HG03135 (cell line): ENCODE data around the gene GANC.

Experiments
- ATAC-seq: cut with Tn5 transposase; IDR thresholded peaks from one replicate; pipeline ENCODE4 v1.9.1; 2021; ENCODE audit warnings: mild to moderate bottlenecking, moderate library complexity; ENCODE audit not compliant: unreplicated experiment

GANC gene

GRCh38 chr15:42338500-42338899 lies 65.5 kb downstream of the GANC start:
- no peak for ATAC-seq

DNA sequence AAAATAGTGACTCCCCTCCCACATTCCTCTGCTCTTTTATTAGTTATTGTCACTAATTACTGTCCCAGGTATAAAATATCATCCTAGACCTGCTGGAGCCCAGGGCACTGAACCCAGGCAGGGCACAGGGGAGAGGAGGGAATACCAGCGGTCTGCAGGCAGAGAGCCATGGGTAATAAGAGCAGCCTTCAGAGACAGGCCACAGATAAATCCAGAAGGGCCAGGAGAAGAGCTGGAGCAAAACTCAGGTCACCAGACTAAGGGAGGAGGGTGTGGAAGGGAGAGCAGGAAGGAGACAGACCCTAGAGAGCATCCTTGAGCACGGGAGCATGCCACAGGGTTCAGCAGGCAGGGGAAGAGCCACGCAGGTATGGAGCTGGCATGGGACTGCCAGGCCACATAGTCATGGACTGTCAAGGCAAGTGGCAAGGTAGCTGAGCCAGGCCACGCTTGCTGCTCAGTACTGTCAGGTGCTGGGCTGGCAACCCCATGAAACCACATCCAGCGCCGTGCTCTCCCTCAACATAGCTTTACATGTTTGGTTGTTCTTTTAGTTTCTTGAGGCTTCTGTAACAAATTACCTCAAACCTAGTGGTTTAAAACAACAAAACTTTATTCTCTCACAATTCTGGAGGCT lies 70.7 kb downstream of the GANC start:
- no peak for ATAC-seq

DNA sequence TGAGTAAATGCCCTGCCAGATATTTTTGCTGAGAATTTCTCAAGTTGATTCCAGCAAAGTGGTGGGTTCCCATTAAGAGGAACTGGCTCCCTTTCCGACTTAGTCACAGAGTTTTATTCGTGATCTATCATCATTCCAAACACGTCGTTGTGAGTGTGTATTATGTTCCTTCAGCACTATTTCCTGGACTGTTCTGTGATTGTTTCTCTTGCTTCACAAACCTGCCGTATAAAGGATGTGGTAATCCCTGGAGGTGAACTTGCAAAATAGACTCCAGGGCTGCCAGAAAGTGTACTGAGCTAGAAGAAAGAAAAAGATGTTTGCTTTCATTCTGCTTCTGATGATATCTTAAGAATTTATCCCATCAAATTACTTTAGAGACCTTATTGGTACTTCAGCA lies 71.8 kb downstream of the GANC start:
- ATAC-seq = no peak

DNA sequence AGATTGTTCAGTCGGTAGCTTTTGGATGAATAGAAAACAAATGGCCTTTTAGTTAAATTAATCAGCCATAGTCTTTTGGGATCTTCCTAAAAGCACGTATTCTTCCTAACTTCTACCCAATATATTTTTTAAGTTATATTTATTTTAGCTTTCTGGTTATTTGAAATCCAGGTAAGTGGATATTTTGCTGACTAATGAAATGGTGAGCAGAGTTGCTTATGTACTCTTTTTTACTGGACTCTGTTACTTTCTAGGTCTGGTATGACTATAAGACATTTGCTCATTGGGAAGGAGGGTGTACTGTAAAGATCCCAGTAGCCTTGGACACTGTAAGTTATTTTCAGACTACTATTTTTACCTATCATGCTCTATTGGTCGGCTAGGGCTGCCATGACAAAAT lies 72.5 kb downstream of the GANC start:
- ATAC-seq = no peak

- ATAC-seq = no peak
Measured at GRCh38 chr15:42348083-42348482, 75.1 kb downstream of the GANC start.

DNA sequence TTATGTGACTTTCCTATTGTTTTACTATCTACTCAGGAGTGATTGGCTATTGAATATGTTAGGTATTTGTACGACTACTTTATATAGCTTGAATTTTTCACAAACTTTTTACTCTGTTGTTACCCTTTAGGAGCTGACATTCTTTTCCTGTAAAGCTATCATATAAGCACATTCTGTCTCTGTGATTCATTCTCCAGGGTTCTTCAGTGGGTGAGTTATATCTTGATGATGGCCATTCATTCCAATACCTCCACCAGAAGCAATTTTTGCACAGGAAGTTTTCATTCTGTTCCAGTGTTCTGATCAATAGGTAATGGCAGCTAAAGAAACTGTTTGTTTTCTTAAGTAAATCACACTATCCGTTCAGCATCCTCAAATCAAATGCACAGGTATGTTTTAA lies 76.2 kb downstream of the GANC start:
- ATAC-seq = no peak

GRCh38 chr15:42352401-42352800 lies 79.4 kb downstream of the GANC start:
- ATAC-seq = no peak

- ATAC-seq = no peak
Measured at GRCh38 chr15:42353061-42353460, 80.1 kb downstream of the GANC start.

GRCh38 chr15:42354824-42355223 lies 81.8 kb downstream of the GANC start:
- no peak for ATAC-seq

GRCh38 chr15:42355291-42355690 lies 82.3 kb downstream of the GANC start:
- no peak for ATAC-seq

DNA sequence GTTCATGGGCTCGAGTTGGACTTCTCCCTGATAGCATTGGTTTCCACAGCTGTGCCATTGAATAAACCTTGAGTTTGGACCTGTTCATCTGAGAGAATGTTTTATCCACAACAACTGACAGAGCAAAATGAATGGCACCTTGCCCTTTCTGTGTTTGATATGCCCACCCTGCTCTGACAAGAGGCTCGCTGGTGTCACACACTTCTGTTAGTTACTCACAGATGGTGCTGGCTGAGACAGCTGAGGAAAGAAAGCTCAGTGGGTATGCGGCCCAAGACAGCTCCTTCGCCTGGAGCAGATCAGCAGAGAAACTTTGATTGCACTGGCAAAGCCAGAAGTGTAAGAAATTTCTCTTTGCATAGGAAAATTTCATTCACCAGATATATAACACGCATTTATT lies 83.8 kb downstream of the GANC start:
- ATAC-seq = no peak

DNA sequence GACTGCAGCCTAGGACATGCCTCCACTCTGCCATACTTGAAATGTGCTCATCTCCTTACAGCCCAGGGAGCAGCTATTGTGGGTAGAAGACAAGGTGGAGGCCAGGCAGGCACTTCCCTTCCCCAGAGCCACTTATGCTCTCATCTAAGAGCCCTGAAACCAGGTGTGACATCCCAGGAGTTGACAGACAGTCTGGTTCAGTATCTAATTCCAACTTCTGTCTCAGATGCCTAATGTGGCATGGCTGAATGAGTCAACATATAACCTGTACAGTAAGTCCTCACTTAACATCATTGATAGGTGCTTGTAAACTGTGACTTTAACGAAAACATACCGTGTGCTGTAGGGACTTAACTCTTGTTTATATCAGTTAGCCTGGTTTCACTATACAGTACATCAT lies 85.1 kb downstream of the GANC start:
- no peak for ATAC-seq

DNA sequence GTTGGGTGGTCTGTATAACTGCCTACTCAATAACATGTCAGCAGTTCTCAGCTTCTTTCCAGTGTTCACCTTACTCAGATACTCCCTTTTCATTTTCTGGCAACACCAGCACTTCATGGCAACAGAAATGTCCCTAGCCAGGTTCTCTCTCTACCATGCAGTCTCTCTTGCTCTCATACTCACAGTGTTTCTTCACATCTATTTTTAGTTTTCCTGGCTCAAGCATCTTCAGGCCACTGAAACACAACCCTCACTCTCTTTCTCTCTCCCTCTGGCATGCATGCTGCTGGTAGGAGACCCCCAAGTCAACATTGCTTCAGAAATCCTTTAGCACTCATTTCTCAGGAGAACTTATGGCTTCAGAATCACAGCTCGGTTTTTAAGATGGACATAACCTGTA lies 86.2 kb downstream of the GANC start, which contains the start of gene CAPN3:
CAPN3 (plus strand) TSS at position 253 of the 400 bp plus-strand sequence. CDS start 305 bp downstream, outside the sequence.
- no peak for ATAC-seq

GRCh38 chr15:42359985-42360384 lies 87.0 kb downstream of the GANC start:
- no peak for ATAC-seq

DNA sequence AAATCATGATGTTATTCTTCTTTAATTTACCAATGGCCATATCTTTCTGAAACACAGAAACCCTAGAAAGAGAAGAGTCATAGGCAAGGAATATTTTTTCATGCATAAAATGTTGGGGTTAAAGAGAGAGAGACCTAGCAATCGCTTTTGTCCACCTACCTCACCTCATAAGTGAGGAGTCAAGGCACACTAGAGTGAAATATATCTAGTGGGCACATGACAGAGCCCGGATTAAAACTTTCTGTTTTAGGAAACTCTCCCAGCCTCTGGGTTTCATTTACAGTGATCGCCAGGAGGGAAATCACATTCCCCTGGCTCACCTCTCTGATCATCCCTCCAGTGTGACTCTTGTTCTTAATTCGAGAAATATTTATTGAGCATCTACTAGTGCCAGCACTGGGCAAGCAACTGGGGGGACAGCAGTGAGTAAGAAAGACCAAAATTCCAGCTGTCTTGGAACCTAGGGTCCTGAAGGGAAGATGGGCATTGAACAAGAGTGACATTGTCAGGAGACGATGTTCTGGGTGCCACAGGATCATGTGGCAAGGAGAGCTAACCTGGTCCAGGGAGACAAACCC lies 87.6 kb downstream of the GANC start:
- no peak for ATAC-seq

DNA sequence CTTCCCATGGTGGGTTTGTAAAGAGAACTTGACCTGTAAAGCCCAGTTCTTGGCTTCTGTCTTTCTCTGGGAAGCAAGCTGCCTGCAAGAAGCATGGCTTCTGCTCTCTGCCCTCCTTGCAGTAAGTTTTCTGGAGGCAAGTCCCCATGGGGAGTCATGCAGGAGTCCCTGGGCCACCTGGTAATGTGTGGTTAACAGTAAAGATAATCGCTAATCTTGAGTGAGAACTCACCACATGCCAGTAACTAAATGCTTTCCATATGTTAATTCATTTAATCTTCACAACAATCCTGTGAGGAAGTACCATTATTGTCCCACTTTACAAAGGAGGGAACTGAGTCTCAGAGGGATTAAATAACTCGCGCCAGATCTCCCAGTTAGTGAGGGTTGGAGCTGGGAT lies 90.5 kb downstream of the GANC start:
- ATAC-seq = no peak

- ATAC-seq = no peak
Measured at GRCh38 chr15:42363942-42364341, 90.9 kb downstream of the GANC start.

DNA sequence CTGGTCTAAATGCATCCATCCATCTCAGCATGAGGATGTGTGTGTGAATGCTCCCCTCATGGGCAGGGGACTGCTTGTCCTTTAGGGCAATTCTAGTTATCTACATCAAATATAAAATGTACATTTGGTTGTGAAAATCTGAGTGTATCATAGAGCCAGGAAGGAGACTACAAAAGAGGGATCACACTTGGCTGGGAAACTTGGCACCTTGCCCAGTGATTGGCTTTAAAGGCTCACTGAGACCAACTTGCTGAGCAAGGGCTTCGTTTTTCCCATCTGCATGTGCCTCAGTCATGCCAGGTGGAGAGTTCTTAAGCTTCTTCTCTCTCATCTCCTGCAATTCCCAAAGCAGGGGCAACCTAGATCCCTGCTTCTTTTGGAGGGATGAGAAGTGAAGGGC lies 91.5 kb downstream of the GANC start:
- ATAC-seq = no peak

- no peak for ATAC-seq
Measured at GRCh38 chr15:42365921-42366550, 93.0 kb downstream of the GANC start.

DNA sequence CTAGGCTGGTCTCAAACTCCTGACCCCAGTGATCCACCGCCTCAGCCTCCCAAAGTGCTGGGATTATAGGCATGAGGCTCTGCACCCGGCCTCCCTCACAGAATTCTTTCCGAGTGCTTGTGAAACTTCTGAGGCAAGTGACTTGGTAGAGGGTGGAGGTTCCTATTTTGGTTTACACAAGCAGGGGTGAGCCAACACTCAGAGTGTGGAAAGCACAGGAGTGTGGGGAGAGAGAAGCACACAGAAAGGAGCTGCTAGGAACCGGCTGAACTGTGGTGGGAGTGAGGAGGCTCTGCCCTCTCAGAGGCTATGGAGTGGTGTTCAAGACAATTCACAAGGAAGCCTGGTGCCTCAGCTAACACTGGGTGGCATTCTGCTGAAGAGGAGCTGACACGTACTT lies 94.0 kb downstream of the GANC start:
- ATAC-seq = no peak

GRCh38 chr15:42368096-42368495 lies 95.1 kb downstream of the GANC start:
- no peak for ATAC-seq

- no peak for ATAC-seq
Measured at GRCh38 chr15:42371096-42371495, 98.1 kb downstream of the GANC start.

GRCh38 chr15:42373274-42373673 lies 100.3 kb downstream of the GANC start:
- ATAC-seq = no peak
